K562 (cell line): ENCODE data around the gene OR51I1. TPM values are rescaled to one million over a fixed set of nuclear protein-coding genes. Genes with fewer than 3 reads are reported as not detected.

Experiments used
- ATAC-seq: fragments of 200-7000 bp; cut with Tn5 transposase; 3 replicates; pipeline ENCODE4 v1.9.1; 2020; ENCODE audit warnings: moderate library complexity
- BruUV-seq: library from RNA; stranded (reverse); fragments of 400-500 nt; replicated peaks from 2 replicates; lab custom pipeline; 2021; lab: Mats Ljungman, UMichigan
- CTCF ChIA-PET: fragments of 300-600 bp; formaldehyde crosslinking; extraction: SDS; loops from one replicate; lab custom pipeline; 2021; ENCODE audit warnings: low intra/inter-chr PET ratio; lab: Yijun Ruan, JAX
- POLR2A ChIA-PET: fragments of 300-600, 350-650 bp; sonication (Branson Sonifier 250); formaldehyde crosslinking; extraction: SDS; loops from one replicate; lab custom pipeline; 2021; ENCODE audit warnings: antibody characterized with exemption, inconsistent platforms; lab: Yijun Ruan, JAX
- DNase-seq, 4 experiments: peaks; one replicate each; pipeline versions ENCODE4 v3.0.0 to v3.0.0-alpha.2; 2011 to 2018; ENCODE audit warnings: low spot score in 3 of 4, mixed read lengths in 3 of 4; ENCODE audit errors: extremely low read depth in 1 of 4
- FAIRE-seq: peaks from 2 replicates; lab custom pipeline; 2011; peaks lifted over from hg19 to GRCh38; lab: Jason Lieb, UNC
- H2AFZ ChIP-seq: 2 replicates; pipeline ENCODE4 v1.6.0; 2011; ENCODE audit warnings: low read depth, low read length, control low read depth, inconsistent platforms
- H3K27ac ChIP-seq: fragments of 200-600 bp; 3 replicates; pipeline ENCODE4 v1.8.0; 2011; ENCODE audit warnings: low read depth, mild to moderate bottlenecking, control low read depth, inconsistent platforms, low read length, moderate library complexity, mixed read lengths; ENCODE audit errors: extremely low read depth
- H3K27me3 ChIP-seq, 2 experiments: fragments of 300-600 bp in 1 of 2; 2 replicates in 1 of 2; 3 replicates in 1 of 2; pipeline versions ENCODE4 v1.6.0 to v1.8.0; 2011; ENCODE audit warnings: inconsistent platforms in 2 of 2, low read length in 2 of 2, mild to moderate bottlenecking in 1 of 2, mixed read lengths in 1 of 2, moderate library complexity in 1 of 2; ENCODE audit not compliant: control insufficient read depth in 2 of 2, insufficient read depth in 2 of 2
- H3K36me3 ChIP-seq: fragments of 300-600 bp; 3 replicates; pipeline ENCODE4 v1.8.0; 2011; ENCODE audit warnings: mild to moderate bottlenecking, low read length, inconsistent platforms; ENCODE audit not compliant: control insufficient read depth, insufficient read depth
- H3K4me1 ChIP-seq, 2 experiments: fragments of 200-600 bp in 1 of 2; replicated peaks in 1 of 2; 2 replicates in 1 of 2; 3 replicates in 1 of 2; pipeline versions ENCODE4 v1.5.1 to v1.8.0; 2011; ENCODE audit warnings: inconsistent platforms in 2 of 2, low read length in 2 of 2, mild to moderate bottlenecking in 1 of 2, mixed read lengths in 1 of 2, moderate library complexity in 1 of 2; ENCODE audit not compliant: control insufficient read depth in 2 of 2, insufficient read depth in 2 of 2
- H3K4me2 ChIP-seq: 2 replicates; pipeline ENCODE4 v1.6.1; 2011; ENCODE audit warnings: low read length, control low read depth, inconsistent platforms, mixed read lengths; ENCODE audit not compliant: insufficient read depth
- H3K4me3 ChIP-seq: fragments of 200-600 bp; sonication (generic), shearing (Covaris generic); 2 replicates; pipeline ENCODE4 v1.5.1; 2016; ENCODE audit warnings: control low read depth, inconsistent platforms
- H3K79me2 ChIP-seq: fragments of 200-600 bp; 3 replicates; pipeline ENCODE4 v1.8.0; 2011; ENCODE audit warnings: low read length, inconsistent platforms; ENCODE audit not compliant: control insufficient read depth, insufficient read depth
- H3K9ac ChIP-seq, 2 experiments: 2 replicates each; pipeline versions ENCODE4 v1.6.0 to v1.6.1; 2011; ENCODE audit warnings: low read depth in 2 of 2, low read length in 2 of 2, control low read depth in 1 of 2, inconsistent platforms in 1 of 2, mild to moderate bottlenecking in 1 of 2, mixed read lengths in 1 of 2; ENCODE audit not compliant: insufficient read depth in 1 of 2
- H3K9me1 ChIP-seq: one replicate; pipeline ENCODE4 v1.6.0; 2011; ENCODE audit warnings: inconsistent platforms, mild to moderate bottlenecking, low read length, moderate library complexity; ENCODE audit not compliant: control insufficient read depth, insufficient read depth
- H3K9me3 ChIP-seq: replicated peaks from 2 replicates; pipeline ENCODE4 v1.5.1; 2011; ENCODE audit warnings: low read depth, low read length, inconsistent platforms; ENCODE audit not compliant: control insufficient read depth, insufficient read depth
- H4K20me1 ChIP-seq: replicated peaks from 2 replicates; pipeline ENCODE4 v1.6.1; 2011; ENCODE audit warnings: low read length, inconsistent platforms, mixed read lengths; ENCODE audit not compliant: control insufficient read depth, insufficient read depth
- NR2F6 ChIP-seq: fragments of 450-650 bp; formaldehyde crosslinking; IDR thresholded peaks from 2 replicates; pipeline ENCODE4 v1.4.0; 2020; ENCODE audit warnings: mild to moderate bottlenecking
- RBM34 ChIP-seq: fragments of 200-400 bp; formaldehyde crosslinking; IDR thresholded peaks from 2 replicates; pipeline ENCODE4 v1.6.1; 2018; ENCODE audit warnings: low read length, borderline replicate concordance; ENCODE audit not compliant: insufficient read depth
- SMAD1 ChIP-seq: fragments of 150-350 bp; IDR thresholded peaks from 2 replicates; pipeline ENCODE4 v1.6.1; 2014; ENCODE audit warnings: low read length, low read depth; ENCODE audit not compliant: partially characterized antibody
- SMAD2 ChIP-seq: fragments of 150-350 bp; IDR thresholded peaks from 2 replicates; pipeline ENCODE4 v1.6.1; 2014; ENCODE audit warnings: low read depth, mild to moderate bottlenecking, low read length
- SMC3 ChIP-seq: conservative IDR thresholded peaks from 2 replicates; pipeline ENCODE4 v1.6.1; 2011; ENCODE audit warnings: low read depth, low read length, improper control_type of control experiment; ENCODE audit not compliant: insufficient read depth
- TAL1 ChIP-seq: fragments of 450-650 bp; IDR thresholded peaks from 2 replicates; pipeline ENCODE4 v1.6.1; 2016; ENCODE audit warnings: mild to moderate bottlenecking
- ZFP36 ChIP-seq: fragments of 150-350 bp; IDR thresholded peaks from 2 replicates; pipeline ENCODE4 v1.6.1; 2018; ENCODE audit warnings: low read length, low read depth; ENCODE audit not compliant: partially characterized antibody
- ZNF146 ChIP-seq: IDR thresholded peaks from one replicate; pipeline ENCODE4 v1.6.1; 2018; ENCODE audit warnings: missing compliant biosample characterization; ENCODE audit not compliant: unreplicated experiment
- ZNF316 ChIP-seq: fragments of 450-650 bp; IDR thresholded peaks from 2 replicates; pipeline ENCODE4 v1.6.1; 2016
- WGBS: fragments of 100-300 bp; shearing (Covaris generic); methylation state at CpG from one replicate; pipeline ENCODE4 v1.1.6; 2016; ENCODE audit warnings: low coverage, mixed read lengths; ENCODE audit not compliant: insufficient coverage; ENCODE audit errors: missing lambda C conversion rate; 5-methylcytosine and 5-hydroxymethylcytosine counted together
- in situ Hi-C: fragments of 300-500 bp; cut with MboI; formaldehyde crosslinking; loops from 4 replicates; pipeline ENCODE4 v1.15.0; 2018; ENCODE audit warnings: inconsistent platforms, mixed read lengths
- intact Hi-C: fragments of 100-400 bp; cut with micrococcal nuclease; formaldehyde crosslinking; loops from 2 replicates; pipeline ENCODE4 v1.14.2; 2022
- polyA plus RNA-seq, 8 experiments: library from polyadenylated mRNA; depleted of rRNA in 4 of 8; stranded (reverse) in 5 of 8; unstranded in 3 of 8; fragments of >200 nt; fragmentation: Nextera tagmentation in 2 of 8; fragmentation: Illumina TruSeq in 1 of 8; extraction: Ambion mirVana in 2 of 8; extraction: Trizol in 1 of 8; gene quantifications; 2 replicates each; pipeline versions ENCODE4 v1.2.1 to v1.2.3, GENCODE V29; 2011 to 2014; ENCODE audit warnings: inconsistent platforms in 1 of 8, missing spikeins in 1 of 8
- total RNA-seq, 7 experiments: library from RNA; depleted of rRNA in 6 of 7; stranded (reverse); fragments of >200 nt in 6 of 7; fragmentation: Illumina TruSeq in 2 of 7; extraction: Trizol in 2 of 7; gene quantifications; 2 replicates each; pipeline versions ENCODE4 v1.2.1 to v1.2.3, GENCODE V29; 2011 to 2021; ENCODE audit warnings: low replicate concordance in 1 of 7

OR51I1 gene
- total and polyA plus RNA-seq, 9 of the 15 experiments (the other 6 are each of a cell fraction or from before 2014, with no cell fraction given): 0.42 to 11.0 (median 2.8) TPM

- TF ChIP-seq ZNF316 (peak; percentile 80), ZFP36 (no peak), NR2F6 (CRISPR knock-in tag) (no peak), ZNF146 (no peak), SMAD2 (no peak)
These were observed 32.6 kb upstream of the OR51I1 start (continued) for GRCh38 chr11:5473921-5474320.

GRCh38 chr11:5467527-5467926 is 26.2 kb upstream of the OR51I1 start:
- H3K27ac ChIP-seq: no peak overlapping the region
- no peak for TF ChIP-seq TAL1
- TF ChIP-seq RBM34: no peak
- no peak for TF ChIP-seq SMC3
- no peak for TF ChIP-seq SMAD1
- H2AFZ ChIP-seq: no peak overlapping the region
- no peaks in the 10 kb centered on the region for H3K27me3 ChIP-seq
- H3K79me2 ChIP-seq: peaks cover 82% of the 10 kb centered on the region
- CTCF ChIA-PET: no interaction called here
- no peak overlapping the region for H3K9ac ChIP-seq
- no peak for ATAC-seq
- in situ Hi-C loops (no loop called here), intact Hi-C loops (no loop called here)
- no peaks in the 10 kb centered on the region for H3K9me3 ChIP-seq
- H3K9me1 ChIP-seq: no peaks in the 10 kb centered on the region
- H3K4me2 ChIP-seq: no peak overlapping the region
- no peak for FAIRE-seq
- POLR2A ChIA-PET: interaction anchor here (0.7 to 1.0 kb wide), 3 partner anchors 19 to 225 kb away, joined by 3 read pairs; no protein-coding TSS in a partner anchor
- DNase-seq: no peak
- no peak overlapping the region for H3K4me3 ChIP-seq
- H3K36me3 ChIP-seq: peaks cover 77% of the 10 kb centered on the region
- 72% methylated on average over 2 of the region's 2 CpGs for WGBS
- H4K20me1 ChIP-seq: peaks cover 8% of the 10 kb centered on the region; the same call in 1 of the 2 replicates
- H3K4me1 ChIP-seq: no peaks in the 10 kb centered on the region
- BruUV-seq: no TSS peak
